BLaER1 treated with 17β-estradiol and CSF1 and Interleukin-3, amounts not matched to agents 10 nM and 100 nM (cell line): ENCODE results near the gene POLR2L.
A peak's percentile ranks its signal among the peaks of the same experiment; 100 is the strongest.

Experiments
- H3K27ac ChIP-seq, 11 experiments: shearing (Covaris generic); formaldehyde crosslinking; 2 replicates each; pipeline ENCODE4 v1.8.1; 2022
- H3K27me3 ChIP-seq, 11 experiments: shearing (Covaris generic); formaldehyde crosslinking; 2 replicates each; pipeline ENCODE4 v1.8.1; 2022
- H3K36me3 ChIP-seq, 11 experiments: shearing (Covaris generic); formaldehyde crosslinking; 2 replicates each; pipeline ENCODE4 v1.8.1; 2022
- H3K4me1 ChIP-seq, 10 experiments: shearing (Covaris generic); formaldehyde crosslinking; 2 replicates each; pipeline ENCODE4 v1.8.1; 2022
- H3K4me2 ChIP-seq, 11 experiments: shearing (Covaris generic); formaldehyde crosslinking; 2 replicates each; pipeline ENCODE4 v1.8.1; 2022
- H3K4me3 ChIP-seq, 10 experiments: shearing (Covaris generic); formaldehyde crosslinking; 2 replicates each; pipeline ENCODE4 v1.8.1; 2022
- H3K9ac ChIP-seq, 11 experiments: shearing (Covaris generic); formaldehyde crosslinking; 2 replicates each; pipeline ENCODE4 v1.8.1; 2022
- H3K9me3 ChIP-seq, 11 experiments: shearing (Covaris generic); formaldehyde crosslinking; replicated peaks in 1 of 11; 2 replicates each; pipeline ENCODE4 v1.8.1; 2022
- H4K20me1 ChIP-seq, 11 experiments: shearing (Covaris generic); formaldehyde crosslinking; 2 replicates each; pipeline ENCODE4 v1.8.1; 2022
- Cebpa-rat ChIP-seq, 11 experiments: shearing (Covaris generic); IDR thresholded peaks; 2 replicates each; pipeline ENCODE4 v1.8.1; 2022

POLR2L gene

DNA sequence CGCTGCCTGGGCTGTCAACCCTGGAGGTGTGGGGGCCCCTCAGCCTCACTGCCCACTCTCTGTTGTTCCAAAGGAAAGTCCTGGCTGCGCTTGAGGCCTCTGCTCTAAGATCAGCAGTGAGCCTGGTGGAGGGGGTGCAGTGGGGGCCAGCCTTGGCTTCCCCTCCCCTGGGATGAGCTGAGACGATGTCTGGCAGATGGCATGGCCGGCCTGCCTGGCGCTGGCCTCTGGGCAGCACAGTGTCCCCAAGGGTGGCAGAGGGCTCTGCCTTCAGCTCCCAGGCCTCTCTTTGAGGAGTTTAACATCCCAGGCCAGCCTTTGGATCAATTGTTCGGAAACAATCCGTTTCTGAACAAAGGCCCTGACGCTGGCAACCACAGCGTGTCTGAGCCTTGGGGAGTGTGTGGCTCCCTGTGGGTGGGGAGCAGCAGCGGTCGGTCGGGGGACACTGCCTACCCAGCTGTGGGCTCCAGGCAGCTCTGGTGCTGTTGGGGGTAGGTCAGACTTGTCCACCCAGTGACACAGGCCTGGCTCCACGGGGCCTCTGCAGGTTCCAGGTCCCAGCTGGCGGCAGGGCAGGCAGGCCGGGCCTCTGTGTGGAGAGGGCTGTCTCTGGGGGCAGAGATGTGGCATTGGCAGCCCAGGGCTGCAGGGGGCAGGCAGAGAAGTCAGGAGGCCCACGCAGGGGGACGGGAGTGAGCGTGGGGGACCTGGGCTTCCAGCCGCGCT, 12.4 kb upstream of the POLR2L start:
- Histone ChIP-seq H4K20me1 (peaks cover 36 to 100% (median 77%) of the 10 kb centered on the region in 11 experiments), H3K36me3 (peaks cover 0 to 56% (median 0%) of the 10 kb centered on the region in 11 experiments; a peak in 4 of 22 replicates), H3K27me3 (peaks cover 0 to 6% (median 0%) of the 10 kb centered on the region in 11 experiments; a peak in 7 of 22 replicates), H3K9ac (peak overlapping the region in 3 of 11 experiments; percentile 28 to 32 (median 29); a peak in 4 of 22 replicates), H3K4me2 (peak overlapping the region in 4 of 11 experiments; percentile 16 to 54 (median 54); a peak in 4 of 22 replicates), H3K4me1 (peaks cover 12 to 87% (median 62%) of the 10 kb centered on the region in 10 experiments; a peak in 19 of 20 replicates), H3K4me3 (no peak overlapping the region), H3K27ac (no peak overlapping the region), H3K9me3 (no peaks in the 10 kb centered on the region)
- TF ChIP-seq Cebpa-rat (IDR thresholded peaks at IDR 0.05): no peak

DNA sequence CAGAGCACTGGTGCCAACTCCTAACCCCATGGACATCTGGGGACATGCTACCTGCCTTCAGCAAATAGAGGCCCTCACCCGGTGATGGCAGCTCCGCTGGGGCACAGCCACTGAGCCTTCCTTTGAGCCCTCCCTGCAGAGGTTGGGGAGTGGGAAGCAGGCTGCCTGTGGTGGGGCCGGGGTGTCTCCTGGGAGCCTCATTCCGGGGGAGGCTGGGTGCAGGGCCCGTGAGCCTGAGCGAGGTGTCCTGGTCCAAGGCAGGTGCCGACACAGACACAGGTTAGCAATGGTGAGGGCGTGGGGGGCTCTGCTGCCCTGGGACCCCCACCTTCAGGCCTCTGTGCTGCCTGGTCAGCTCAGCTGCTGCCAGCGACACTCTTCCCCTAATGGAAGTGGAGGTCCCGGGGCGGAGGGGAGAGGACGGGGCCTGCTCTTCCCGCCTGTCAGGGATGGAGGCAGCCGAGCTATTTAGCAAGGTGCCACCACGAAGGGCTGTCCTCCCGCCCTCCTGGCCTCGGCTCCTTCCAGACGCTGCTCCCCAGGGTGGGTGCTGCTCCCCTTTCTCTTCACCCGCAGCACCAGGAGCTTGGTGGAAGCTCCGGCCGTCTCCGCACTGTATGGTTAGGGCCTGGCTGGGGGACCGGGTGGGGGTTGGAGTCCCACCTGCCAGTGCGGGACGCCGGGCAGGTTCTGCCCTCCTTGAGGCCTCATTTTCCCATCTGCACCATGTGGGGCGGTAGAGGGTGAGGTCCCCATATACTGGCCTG, 11.5 kb upstream of the POLR2L start:
- peaks cover 8 to 83% (median 59%) of the 10 kb centered on the region in 10 experiments for H3K4me1 ChIP-seq
- no peak for TF ChIP-seq Cebpa-rat (IDR thresholded peaks at IDR 0.05)
- no peaks in the 10 kb centered on the region for H3K9me3 ChIP-seq
- H3K27me3 ChIP-seq: peaks cover 0 to 13% (median 0%) of the 10 kb centered on the region in 11 experiments; a peak in 8 of 22 replicates
- no peak overlapping the region for H3K27ac ChIP-seq
- H3K4me3 ChIP-seq: no peak overlapping the region
- H3K36me3 ChIP-seq: peaks cover 0 to 55% (median 0%) of the 10 kb centered on the region in 11 experiments; a peak in 4 of 22 replicates
- peak overlapping the region in 7 of 11 experiments; percentile 4 to 54 (median 47); a peak in 12 of 22 replicates for H3K4me2 ChIP-seq
- peaks cover 42 to 100% (median 75%) of the 10 kb centered on the region in 11 experiments for H4K20me1 ChIP-seq
- H3K9ac ChIP-seq: peak overlapping the region in 3 of 11 experiments; percentile 28 to 50 (median 32); a peak in 4 of 22 replicates

DNA sequence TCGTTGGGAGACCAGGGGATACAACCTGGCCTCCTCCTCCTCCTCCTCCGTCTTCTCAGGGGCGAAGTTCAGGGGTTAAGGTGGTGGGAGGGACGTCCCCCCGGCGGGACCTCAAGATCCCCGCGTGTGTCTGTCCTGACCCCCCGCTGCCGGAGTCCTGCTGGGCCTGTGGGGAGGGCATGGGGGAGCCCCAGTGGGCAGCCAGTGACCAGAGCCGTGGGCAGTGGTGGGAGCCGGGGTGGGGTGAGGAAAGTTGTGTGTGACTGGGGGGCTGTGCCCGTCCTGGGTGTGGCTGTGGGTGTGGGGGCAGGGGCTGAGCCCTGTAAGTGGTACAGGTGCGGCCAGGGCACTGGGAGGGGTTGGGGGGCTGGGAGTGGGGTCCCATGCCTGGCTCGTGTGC, 10.4 kb upstream of the POLR2L start:
- no peaks in the 10 kb centered on the region for H3K9me3 ChIP-seq
- peaks cover 16 to 89% (median 69%) of the 10 kb centered on the region in 10 experiments for H3K4me1 ChIP-seq
- peaks cover 0 to 18% (median 0%) of the 10 kb centered on the region in 11 experiments; a peak in 10 of 22 replicates for H3K27me3 ChIP-seq
- TF ChIP-seq Cebpa-rat (IDR thresholded peaks at IDR 0.05): no peak
- peak overlapping the region in 6 of 11 experiments; percentile 32 to 54 (median 50); a peak in 7 of 22 replicates for H3K4me2 ChIP-seq
- H4K20me1 ChIP-seq: peaks cover 51 to 100% (median 79%) of the 10 kb centered on the region in 11 experiments
- no peak overlapping the region for H3K27ac ChIP-seq
- peak overlapping the region in 2 of 11 experiments; percentile 8 to 26; a peak in 4 of 22 replicates for H3K9ac ChIP-seq
- peaks cover 0 to 49% (median 0%) of the 10 kb centered on the region in 11 experiments; a peak in 4 of 22 replicates for H3K36me3 ChIP-seq
- no peak overlapping the region for H3K4me3 ChIP-seq

DNA sequence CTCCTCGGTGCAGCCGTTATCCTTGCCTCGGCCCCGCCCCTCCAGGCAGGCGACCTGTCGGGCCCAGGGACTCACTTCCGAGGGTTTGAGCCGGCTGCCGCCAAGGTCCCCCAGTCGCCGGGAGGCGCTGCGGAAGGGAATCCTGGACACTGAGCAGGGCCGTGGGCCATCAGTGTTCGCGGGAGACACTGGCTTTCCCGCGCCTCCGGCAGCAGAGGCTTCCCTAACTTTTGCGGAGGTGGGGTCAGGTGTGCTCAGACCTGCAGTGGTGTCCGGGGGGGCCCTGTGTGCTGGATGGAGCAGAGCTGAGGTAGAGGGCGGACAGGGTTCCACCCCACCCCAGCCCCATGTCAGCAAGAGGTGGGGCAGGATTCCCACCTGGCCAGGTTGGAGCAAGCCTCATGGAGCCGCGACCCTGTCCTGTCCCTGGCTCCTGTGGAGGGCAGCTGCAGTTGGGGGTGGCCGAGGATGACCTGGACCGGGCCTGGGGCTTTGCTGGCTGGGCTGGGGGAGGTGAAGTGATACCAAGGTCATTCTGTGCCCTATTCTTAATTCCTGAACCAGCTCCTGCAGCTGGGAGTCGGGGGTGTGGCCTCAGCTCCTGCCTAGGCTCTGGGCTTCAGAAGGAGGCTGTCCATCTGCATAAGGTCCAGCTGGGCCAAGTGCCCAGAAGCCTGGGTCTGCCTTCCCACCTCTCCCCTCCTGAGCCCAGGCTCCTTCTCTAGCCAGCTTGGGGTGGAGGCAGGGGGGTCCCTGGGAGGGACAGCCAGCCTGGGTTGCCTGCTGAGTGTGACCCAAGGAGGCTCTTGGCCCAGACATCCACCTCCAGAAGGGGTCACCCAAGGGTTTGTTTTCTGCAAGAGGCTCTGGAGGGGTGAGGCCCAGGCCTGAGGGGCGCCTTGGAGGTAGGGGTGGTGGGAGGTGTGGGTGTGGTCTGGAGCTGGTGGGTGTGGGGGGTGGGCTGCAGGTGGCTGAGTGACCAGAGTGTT, 8.7 kb upstream of the POLR2L start:
- no peak overlapping the region; a peak in 1 of 20 replicates for H3K4me3 ChIP-seq
- H4K20me1 ChIP-seq: peaks cover 58 to 99% (median 75%) of the 10 kb centered on the region in 11 experiments
- H3K36me3 ChIP-seq: peaks cover 0 to 43% (median 0%) of the 10 kb centered on the region in 11 experiments; a peak in 4 of 22 replicates
- no peak overlapping the region for H3K27ac ChIP-seq
- H3K4me2 ChIP-seq: peak overlapping the region in 9 of 11 experiments; percentile 24 to 99 (median 97); a peak in 13 of 22 replicates
- TF ChIP-seq Cebpa-rat (IDR thresholded peaks at IDR 0.05): no peak
- no peaks in the 10 kb centered on the region for H3K9me3 ChIP-seq
- H3K4me1 ChIP-seq: peaks cover 25 to 86% (median 66%) of the 10 kb centered on the region in 10 experiments
- H3K9ac ChIP-seq: no peak overlapping the region
- peaks cover 0 to 18% (median 0%) of the 10 kb centered on the region in 11 experiments; a peak in 10 of 22 replicates for H3K27me3 ChIP-seq

DNA sequence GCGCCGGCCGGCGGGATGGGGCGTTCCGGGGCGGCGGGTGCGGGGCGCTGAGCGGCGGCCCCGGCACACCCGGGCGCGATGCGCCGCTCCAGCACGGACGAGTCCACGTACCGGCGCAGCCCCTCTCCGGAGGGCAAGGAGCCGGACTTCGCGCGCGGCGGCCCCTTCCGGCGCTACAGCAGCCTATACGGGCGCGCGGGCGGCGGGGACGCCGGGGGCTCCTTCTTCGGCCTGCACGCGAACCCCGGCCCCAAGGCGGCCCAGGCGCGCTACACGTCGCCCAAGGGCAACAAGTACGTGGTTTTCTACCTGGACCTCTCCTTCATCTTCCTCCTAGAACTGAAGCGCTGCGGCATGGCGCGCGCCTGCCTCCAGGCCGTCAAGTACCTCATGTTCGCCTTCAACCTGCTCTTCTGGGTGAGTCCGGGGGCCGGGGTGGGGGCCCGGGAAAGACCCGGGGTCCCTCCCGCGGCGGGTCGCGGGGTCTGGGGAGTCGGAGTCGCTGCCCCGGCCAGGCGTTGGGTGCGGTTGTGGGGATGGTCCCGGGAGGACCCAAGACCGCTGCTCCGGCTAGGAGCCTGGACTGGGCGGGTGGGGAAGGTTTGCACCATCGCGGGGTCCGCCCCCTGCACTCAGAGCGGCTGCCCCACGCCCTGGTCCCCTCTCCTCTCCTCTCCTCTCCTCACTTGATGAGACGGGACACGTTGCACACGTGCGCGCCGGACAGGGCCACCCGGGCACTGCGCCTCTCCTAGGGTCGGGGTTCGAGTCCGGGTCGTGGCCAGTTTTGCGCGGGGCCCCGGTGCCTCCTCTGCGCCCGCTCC, 7.8 kb upstream of the POLR2L start:
- Histone ChIP-seq H3K4me2 (peak overlapping the region; percentile 87 to 99 (median 97)), H3K36me3 (peaks cover 0 to 34% (median 0%) of the 10 kb centered on the region in 11 experiments; a peak in 4 of 22 replicates), H4K20me1 (peaks cover 60 to 99% (median 75%) of the 10 kb centered on the region in 11 experiments), H3K4me1 (peaks cover 34 to 89% (median 73%) of the 10 kb centered on the region in 10 experiments), H3K9me3 (no peaks in the 10 kb centered on the region), H3K9ac (peak overlapping the region in 10 of 11 experiments; percentile 45 to 73 (median 56); a peak in 13 of 22 replicates), H3K4me3 (peak overlapping the region; percentile 43 to 73 (median 62); a peak in 19 of 20 replicates), H3K27ac (no peak overlapping the region), H3K27me3 (peaks cover 0 to 18% (median 0%) of the 10 kb centered on the region in 11 experiments; a peak in 10 of 22 replicates)
- TF ChIP-seq Cebpa-rat (IDR thresholded peaks at IDR 0.05): no peak

DNA sequence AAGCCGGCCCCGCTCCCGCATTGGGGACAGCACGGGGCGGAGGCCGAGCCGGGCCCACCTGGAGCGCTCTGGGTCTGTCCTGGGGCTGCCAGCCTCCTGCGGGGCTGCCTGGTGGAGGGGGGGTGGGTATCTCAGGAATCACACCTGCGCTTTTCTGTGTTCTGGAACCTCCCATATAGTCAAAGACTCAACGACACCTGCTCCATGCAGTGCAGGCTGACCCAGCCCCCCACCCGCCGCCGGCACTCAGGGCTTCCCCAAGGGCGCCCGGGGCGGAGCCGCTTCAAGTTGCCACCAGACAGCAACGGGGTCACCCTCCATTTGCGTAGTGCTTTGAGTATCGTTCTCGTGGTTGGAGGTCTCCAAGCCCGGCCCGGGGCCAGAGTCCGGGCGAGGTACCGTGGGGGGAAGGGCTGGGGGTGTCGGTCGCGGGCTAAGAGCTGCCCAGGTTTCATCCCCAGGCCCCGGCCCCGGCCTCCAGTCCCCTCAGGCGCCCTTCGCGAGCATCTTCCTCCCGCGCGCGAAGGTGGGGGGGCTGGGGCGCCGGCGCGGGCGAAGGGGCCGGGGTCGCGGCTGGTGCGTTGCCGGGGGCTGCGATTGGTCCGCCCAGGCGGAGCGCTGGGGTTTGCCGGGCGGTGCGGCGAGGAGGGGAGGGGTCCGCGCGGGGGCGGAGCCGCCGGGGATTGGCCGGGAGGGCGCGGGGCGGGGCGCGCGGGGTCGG, 6.9 kb upstream of the POLR2L start:
- Histone ChIP-seq H3K9me3 (no peaks in the 10 kb centered on the region), H3K9ac (peak overlapping the region; percentile 15 to 73 (median 55); a peak in 18 of 22 replicates), H3K4me3 (peak overlapping the region; percentile 43 to 73 (median 62)), H3K36me3 (peaks cover 0 to 25% (median 0%) of the 10 kb centered on the region in 11 experiments; a peak in 4 of 22 replicates), H3K27me3 (peaks cover 0 to 18% (median 0%) of the 10 kb centered on the region in 11 experiments; a peak in 10 of 22 replicates), H3K4me1 (peaks cover 41 to 88% (median 77%) of the 10 kb centered on the region in 10 experiments), H3K27ac (no peak overlapping the region), H3K4me2 (peak overlapping the region; percentile 87 to 99 (median 97)), H4K20me1 (peaks cover 57 to 95% (median 70%) of the 10 kb centered on the region in 11 experiments)
- no peak for TF ChIP-seq Cebpa-rat (IDR thresholded peaks at IDR 0.05)
